ENCODE data around the gene TNIP2.
"Not testable (repeated sequence)": the region's sequence is repeated elsewhere in the genome, so short reads cannot be mapped to it uniquely, and the experiment has no call there.

Gene TNIP2

DNA sequence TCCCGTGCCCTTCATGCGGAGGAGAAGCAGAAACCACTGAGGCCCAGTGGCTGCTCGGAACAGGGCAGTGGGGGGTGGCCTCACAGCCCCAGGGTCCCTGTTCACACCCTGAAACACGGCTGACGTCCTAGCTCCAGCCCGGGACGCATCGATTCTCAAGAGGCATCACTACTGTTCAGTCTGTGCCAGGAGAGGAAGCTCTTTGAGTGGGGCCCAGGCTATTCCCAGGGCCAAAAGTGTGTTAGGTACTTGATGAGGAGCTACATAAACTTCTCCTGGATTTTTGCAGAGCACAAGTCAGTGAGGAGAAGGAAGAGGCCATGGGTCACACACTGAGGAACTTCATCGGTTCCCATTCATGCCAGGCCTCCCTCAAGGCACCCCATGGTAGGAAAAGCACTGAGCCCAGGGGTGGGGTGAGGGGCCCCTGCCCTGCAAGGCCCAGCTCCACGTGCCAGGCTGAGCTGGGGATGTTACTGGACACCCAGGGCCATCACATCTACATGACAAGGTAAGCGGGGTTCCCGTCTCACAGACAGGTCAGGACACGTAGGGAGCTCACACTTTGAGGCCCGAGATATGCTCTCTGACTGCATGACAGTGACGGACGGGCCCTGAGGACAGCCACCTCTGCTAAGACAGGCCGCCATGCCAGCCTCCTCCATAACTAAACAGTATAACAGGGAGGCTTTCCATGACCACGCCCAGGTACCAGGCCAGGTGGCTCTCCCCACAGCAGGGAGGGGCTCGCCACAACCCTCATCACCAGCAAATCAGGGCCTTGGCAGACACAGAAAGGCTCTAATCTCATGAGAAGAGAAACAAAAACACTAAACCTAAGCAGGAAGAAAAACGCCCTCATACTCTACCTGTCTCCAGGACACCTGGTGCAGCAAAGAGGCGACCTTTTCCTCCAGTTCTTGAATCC is 12.4 kb downstream of the TNIP2 start:
- FAIRE-seq: no peak

DNA sequence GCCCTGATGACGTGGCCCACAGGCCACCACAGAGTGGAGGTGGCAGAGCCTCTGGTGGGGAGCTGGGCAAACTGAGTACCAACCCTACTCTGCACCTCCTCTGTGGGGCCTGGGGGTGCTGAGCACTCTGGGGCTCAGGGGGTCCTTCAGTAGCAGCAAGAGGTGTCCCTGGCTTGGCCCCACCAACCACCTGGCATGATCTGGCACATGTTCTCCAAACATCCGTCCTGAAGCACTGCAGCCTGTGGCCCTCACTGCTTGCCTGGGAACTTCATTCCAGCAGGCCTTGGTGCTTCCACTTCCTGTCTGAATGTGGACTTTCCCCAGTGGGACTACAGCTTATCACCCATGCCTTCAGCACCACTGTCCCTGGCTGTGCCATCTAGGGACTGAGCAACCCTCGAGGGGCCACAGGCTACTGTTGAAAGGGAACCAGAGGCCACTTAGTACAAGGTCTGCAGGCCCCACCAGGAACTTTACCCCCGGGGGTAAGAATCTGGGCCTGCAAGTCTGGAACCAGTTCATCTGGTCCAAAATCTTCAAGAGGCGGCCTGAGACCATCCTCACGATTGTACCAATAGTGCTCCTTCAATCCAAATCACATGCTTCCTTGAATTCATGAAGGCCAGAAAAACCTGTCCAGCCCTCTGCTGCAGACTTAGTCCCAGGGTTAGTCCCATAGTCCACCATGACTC is 13.2 kb downstream of the TNIP2 start:
- no peak for FAIRE-seq

DNA sequence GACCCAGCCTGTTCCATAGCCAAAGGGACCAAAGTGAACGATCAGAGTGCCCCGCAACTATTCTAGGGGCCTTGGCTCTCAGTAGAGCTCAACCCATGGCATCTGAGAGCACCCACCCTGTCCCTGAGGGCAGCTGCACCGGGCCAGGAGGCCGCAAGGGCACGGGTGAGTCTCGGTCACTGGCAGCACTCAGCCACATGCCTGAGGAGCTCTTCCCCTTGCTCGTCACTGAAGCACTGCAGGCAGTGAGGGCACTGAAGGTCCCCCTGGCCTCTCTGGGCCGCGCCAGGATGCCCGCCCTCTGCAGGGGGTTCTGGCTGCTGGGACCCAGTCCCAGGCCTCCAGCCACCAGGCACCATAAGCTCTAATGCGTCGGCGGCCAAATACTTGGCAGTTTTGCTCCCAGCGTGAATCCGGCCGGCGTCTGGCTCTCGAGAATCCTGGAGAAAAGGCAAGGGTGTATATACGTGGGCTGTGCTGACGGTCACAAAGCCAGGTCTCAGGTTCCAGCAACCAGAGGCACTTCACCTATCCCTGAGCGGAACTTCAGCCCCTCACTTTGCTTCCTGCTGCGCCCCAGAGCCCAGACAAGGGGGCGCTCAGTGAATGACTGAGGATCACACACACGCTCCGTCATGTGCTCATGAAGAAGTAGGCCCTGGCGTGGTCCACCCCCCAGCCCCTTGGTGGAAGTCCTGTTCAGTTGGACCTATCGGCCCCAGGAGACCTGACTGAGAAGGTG is 13.9 kb downstream of the TNIP2 start:
- FAIRE-seq: no peak

DNA sequence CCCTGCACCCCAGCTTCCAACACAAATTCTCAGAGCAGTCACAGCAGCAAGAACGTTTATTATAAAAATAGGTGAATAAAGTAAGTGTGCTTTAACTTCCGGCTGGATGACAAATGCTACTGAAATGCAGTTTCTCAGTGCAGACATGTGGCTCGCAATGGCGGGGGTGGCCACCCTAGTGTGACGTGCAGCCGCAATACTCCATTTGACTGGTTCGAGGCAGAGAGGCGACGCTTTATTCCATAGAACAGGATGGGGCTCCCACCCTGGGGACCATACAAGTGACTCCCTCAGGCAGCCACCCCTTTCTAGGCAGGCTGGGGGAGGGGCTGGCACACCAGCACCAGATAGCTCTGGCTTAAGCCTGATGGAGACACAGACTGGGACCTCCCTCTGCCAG is 14.5 kb downstream of the TNIP2 start:
- FAIRE-seq: no peak

DNA sequence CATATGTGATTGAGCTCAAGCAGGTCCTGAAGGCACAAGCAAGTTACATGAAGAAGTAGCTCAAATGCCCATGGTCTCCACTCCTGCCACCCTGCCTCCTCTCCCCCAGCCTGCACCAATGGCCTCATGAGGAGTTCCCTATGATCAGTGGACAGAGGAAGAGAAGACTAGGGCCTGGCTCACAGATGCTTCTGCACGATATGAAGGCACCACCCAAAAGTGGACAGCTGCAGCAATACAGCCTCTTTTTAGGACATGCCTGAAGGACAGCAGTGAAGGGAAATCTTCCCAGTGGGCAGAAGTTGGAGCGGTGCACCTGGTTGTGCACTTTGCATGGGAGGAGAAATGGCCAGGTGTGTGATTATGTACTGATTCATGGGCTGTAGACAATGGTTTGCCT is 17.8 kb downstream of the TNIP2 start:
- FAIRE-seq: not testable (repeated sequence)

DNA sequence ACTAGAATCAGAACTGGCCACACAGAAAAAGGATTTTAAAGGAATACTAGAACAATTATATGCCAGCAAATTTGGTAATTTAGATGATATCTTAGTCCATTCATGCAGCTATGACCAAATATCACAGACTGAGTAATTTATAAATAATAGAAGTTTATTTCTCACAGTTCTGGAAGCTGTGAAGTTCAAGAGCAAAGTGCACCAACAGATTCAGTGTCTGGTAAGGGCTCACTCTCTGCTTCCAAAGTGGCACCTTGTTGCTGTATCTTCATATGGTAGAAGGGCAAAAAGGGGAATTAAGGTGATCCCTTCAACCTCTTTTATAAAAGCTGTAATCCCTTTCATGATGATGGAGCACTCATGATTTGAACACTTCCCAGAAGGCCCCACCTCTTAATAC is 20.3 kb downstream of the TNIP2 start:
- FAIRE-seq: no peak

DNA sequence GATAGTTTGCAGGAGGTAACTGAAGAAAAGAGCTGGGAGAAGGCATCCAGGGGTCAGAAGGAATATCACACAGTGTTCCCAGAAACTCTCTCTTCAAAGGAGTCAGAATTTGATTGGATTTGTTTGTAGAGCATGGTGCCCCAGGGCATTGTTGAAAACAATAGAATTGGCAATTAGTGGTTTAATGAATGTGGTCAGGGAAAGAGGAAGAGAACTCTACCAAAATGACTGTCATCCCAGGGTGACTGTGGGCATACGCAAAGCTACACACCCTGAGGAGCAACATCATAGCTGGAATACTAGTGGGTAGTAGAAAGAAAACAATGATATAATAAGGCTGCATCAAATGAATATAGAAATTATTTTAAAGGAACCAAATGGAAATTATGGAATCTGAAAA is 21.5 kb downstream of the TNIP2 start:
- FAIRE-seq: no peak

DNA sequence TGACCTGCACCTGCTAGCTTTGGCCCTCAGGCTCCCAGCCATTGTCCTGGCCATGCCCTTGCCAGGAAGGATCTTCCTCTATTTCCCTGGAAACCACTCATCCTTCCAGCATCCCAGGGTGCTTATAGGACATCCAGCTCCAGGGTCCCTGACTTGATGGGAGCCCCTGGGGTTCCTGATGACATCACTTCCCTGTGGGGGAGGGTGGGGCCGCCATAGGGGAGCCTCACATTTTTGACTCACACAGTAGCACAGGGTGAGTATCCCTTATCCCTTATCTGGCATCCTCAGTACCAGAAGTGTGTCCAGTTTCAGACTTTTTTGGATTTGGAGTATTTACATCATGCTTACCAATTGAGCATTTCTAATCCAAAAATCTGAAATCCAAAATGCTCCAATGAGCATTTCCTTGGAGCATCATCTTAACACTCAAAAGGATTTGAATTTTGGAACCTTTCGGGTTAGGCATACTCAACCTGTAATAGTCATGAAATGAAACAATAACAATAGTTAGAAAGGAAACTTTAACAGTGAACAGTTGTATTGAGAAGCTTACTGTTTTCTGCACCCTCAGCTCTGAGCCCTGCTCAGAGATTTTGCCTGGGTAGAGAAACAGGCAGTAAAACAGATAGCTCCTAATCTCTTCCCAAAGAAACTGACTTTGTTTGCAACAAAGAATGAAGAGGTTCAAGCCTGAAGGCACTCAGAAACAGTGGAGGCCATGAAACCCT is 22.1 kb downstream of the TNIP2 start:
- no peak for FAIRE-seq

DNA sequence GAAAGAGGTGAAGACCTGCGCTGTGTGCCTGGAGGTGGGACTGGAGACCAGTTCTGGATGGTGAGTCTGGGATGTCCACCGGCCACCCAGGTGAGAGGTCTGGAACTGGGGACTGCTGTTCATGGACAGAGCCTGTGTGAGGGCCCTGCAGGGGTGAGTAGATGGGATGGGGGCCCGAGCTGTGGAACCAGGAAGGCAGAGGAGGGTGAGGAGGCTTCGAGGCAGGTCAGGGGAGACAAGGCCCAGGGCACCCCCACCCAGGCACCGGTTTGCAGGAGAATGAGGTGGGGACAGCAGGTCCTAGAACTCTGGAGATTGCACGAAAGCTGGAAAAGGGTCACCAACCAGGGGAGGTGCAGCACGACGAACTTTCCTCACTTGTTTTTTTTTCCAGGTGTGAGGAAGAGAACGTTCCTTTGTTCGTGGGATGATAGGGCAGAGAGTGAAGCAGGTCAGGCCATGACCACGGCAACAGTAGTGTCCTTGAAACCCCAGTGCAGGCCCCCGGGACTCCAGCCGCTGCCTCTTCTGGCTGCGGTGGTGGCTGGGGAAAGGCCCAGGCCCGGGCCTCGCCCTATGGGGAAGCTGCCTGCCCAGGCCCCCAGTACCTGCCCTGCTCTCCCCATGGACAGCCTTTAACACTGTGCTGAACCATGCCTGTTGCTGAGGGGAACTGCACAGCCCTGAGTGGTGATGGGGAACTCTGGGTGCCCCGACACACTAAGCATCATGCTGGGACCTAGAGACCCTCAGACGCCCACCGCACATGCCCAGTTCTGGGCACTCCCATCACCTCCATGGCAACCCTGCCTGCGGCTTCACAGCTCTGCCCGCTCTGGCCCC is 22.9 kb downstream of the TNIP2 start:
- no peak for FAIRE-seq

DNA sequence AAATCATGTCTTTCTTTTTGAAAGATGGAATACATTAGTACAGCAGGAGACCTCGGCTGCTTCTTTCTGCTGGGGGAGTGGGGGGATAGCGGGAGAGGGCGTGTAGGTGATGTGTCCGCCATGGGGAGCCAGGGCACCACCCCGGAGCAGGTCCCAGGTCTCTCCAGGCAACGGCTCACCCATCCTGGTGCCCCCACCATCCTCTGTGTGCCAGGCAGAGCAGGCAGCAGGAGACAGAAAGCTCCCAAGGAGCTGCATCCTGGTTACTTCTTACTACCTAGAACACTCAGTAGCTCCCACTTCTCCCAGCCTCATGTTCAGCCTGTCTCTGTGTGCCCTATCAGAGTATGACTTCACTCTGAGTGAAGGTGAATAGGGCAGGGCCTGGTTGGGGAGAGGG is 23.6 kb downstream of the TNIP2 start:
- FAIRE-seq: no peak

DNA sequence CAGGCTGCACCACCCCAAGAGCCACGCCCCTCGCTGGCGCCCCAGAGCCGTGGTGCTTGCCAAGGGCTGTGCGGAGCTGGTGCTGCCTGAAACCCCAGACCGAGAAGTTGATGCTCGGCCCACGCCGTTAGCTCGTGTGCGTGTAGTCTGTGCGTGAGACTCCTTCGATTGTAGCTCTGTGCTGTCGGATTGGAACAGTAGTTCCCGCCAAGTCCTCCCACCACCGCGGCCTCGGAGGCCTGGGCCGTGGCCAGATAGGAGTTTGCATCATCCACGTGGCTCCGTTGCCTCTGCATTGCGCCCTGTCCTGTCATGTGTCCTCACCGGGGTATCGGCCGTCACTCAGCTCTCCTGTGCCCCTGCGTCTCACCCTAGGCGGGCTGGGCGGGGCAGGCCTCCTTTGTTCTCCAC is 24.2 kb downstream of the TNIP2 start:
- no peak for FAIRE-seq

DNA sequence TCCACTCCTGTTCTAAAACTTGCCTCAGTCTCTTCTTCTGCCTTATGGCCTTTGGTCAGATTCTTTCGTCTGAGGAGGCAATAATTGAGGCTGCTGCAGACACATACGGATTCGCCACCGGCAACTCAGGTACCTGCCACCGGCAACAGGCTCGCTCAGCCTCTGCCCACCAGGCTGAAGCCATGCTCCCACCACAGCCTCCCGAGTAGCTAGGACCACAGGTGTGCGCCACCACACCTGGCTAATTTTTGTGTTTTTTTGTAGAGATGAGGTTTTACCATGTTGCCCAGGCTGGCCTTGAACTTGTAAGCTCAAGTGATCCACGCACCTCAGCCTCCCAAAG is 26.6 kb downstream of the TNIP2 start:
- no peak for FAIRE-seq

DNA sequence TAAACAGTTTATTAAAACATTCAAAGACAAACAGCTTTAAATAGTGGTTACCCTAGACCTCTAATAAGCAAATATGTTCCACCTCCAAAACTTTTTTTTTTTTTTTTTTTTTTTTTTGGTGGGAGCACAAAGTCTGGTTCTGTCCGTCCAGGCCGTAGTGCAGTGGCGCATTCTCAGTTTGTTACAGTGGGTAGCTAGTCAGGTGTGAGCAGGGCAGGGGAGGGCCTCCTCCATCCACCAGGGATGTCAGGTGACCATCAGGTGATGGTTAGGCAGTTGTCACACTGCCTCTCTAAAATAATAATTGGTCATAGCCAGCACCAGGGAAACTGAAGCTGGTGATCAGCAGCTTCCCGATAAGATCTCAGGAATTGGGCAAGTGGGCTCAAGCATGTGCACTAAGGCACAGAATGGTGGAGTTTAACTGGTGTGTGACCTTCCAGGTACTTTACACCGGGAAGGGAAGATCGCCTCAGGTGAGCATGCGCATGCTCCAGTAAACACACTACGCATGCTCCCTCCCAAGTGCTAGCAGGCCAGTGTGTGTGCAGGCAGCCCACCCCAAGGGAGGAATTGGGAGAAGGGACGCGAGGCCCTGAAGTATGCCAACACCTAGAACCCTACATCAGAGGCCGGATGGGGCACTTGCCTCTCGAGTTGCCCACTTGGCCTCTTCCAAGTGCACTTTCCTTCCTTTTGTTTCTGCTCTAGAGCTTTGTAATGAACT is 27.2 kb downstream of the TNIP2 start:
- no peak for FAIRE-seq

DNA sequence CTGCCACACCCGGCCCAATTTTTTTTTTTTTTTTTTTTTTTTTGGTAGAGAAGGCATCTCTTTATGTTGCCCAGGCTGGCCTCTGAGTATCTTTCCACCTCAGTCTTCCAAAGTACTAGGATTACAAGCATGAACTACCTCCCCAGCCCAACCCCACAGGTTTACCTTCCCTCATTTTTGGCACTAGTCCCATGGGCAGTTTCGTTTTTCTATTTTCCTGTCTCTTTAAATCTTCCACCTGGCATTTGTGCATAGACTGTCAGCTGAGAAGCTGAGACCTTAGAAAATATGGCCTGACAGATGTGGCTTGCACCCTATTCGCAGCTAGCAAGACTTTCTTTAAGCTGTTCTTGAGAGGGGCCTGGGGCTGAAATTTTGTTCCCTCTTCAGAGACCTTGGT is 27.9 kb downstream of the TNIP2 start:
- no peak for FAIRE-seq

DNA sequence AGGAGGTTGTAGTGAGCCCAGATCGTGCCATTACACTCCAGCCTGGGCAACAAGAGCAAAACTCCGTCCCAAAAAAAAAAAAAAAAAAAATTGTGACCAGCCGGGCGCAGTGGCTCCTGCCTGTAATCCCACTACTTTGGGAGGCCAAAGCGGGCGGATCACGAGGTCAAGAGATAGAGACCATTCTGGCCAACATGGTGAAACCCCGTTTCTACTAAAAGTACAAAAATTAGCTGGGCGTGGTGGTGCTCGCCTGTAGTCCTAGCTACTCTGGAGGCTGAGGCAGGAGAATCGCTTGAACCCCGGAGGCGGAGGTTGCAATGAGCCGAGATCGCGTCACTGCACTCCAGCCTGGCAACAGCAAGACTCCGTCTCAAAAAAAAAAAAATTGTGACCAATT is 29.3 kb downstream of the TNIP2 start:
- FAIRE-seq: not testable (repeated sequence)

DNA sequence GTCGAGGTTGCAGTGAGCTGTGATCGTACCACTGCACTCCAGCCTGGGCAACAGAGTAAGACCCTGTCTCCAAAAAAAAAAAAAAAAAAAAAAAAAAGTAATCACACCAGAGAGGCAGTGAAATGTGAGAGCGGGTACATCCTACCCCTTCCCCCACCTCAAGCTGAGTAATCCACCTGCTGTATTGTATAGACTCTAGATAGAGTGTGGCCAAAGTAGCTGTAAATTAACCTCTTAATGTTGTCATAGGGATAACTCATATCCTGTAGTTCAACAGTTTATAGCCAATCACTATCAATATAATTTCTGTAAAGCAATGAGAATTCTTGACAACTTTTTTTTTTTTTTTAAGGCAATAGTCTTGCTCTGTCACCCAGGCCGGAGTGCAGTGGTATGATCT is 30.8 kb downstream of the TNIP2 start:
- FAIRE-seq: no peak

DNA sequence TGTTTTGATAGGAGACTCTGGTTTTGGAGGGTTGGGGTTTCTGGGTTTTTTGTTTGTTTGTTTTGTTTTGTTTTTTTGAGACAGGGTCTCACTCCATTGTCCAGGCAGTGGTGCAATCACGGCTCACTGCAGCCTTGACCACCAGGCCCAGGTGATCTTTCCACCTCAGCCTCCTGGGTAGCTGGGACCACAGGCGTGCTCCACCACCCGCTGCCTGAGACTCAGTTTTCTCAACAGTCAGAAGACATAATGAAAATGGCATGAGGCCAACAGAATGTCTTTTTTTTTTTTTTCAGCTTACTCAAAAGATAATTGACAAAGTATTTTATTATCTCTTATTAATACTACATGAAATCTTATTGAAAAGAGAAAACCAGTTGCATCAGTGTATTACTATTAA is 32.4 kb downstream of the TNIP2 start:
- no peak for FAIRE-seq

DNA sequence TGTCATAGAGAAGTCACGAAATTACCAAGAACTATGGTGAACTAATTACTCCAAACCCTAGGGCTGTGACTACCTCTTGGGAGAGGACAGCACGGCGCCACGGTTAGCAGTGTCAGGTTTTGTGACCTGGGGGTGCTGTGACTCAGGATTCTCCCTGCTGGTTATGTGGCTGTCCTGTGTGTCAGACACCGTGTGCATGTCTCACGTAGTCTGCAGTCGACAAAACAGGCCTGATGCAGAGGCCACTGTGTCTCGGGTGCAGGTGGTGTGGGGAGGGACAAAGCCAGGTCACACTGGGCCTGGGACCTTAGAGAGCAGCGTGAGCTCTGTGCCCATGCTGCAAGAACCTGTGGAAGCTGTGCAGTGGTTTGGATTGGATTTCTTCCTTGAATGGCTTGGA is 34.1 kb downstream of the TNIP2 start:
- no peak for FAIRE-seq

DNA sequence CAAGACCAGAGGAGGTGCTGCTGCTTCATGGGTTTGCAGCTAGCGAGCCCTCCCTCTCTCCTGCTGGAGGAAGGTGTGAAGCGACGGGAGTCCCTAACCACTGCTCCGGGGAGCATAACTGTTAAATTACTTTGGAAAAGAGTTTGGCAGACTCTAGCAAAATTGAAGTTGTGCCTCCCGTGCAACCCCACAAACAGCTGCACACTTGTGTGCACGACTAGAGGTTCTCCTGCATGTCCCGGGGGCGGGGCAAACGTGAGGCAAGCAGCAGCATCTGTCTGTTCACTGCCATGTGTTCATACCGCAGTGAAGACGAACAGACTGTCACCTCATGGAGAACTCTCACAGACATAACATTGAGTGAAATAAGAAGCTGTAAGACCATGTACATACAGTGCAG is 34.5 kb downstream of the TNIP2 start:
- FAIRE-seq: no peak

DNA sequence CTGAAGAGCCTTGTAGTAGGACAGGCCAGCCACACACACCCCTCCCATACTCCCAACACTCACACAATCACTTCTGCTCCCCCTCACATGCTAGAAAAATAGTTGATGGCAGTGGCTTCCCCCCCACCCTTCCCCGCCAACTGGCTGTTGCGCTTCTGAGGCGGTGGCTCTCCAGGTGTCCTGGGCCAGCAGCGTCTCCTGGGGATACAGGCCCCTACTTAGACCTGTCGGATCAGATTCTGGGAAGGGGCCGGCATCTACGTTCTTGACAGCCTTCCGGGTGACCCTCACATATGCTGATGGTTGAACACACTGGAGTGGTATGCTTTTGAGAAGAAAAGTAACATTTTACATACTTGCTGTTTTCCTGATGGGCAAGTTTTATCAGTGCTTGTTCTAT is 39.9 kb downstream of the TNIP2 start:
- FAIRE-seq: no peak

DNA sequence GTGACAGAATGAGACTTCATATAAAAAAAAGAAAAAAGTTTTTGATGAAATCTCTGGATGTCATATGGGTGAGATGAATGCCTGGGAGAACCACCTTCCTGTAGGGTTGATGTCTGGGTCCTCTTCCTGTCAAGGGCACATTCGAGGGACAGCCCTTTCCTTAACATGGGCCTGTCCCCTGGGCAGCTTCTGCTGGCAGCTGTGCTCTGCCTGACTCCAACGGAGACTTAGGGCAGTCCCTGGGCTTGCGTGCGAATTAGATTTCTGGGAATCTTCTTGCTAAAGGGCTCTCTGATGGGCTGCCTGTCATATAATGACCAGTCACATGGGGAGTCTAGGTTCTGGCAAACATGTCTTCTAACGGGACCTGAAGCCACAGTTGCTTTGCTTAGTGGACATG is 40.7 kb downstream of the TNIP2 start:
- no peak for FAIRE-seq
